HG02970 (cell line): ENCODE measurements around the gene CEP76.

Experiments used
- ATAC-seq: cut with Tn5 transposase; IDR thresholded peaks from one replicate; pipeline ENCODE4 v1.9.1; 2021; ENCODE audit warnings: mild to moderate bottlenecking, moderate library complexity, moderate number of reproducible peaks; ENCODE audit not compliant: unreplicated experiment, low FRiP score

The CEP76 gene

DNA sequence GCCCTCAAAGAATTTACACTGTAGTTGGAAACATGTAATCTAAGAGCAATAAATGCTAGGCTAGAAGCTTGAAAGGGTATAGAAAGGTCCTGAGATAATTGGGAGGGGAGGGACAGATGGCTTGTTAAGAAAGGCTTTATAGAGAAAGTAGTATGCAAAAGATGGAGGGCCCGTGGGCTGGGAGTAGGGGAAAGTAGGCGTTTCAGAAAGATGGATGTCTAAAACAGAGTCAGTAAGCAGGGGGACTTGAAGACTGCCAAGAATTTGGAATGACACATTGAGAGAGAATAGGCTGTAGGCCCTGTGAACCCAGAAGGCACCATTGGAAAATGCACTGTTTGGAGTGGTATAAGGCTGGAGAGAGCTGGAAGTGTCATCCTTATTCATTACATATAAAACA, 1.1 kb upstream of the CEP76 start:
- ATAC-seq: no peak

DNA sequence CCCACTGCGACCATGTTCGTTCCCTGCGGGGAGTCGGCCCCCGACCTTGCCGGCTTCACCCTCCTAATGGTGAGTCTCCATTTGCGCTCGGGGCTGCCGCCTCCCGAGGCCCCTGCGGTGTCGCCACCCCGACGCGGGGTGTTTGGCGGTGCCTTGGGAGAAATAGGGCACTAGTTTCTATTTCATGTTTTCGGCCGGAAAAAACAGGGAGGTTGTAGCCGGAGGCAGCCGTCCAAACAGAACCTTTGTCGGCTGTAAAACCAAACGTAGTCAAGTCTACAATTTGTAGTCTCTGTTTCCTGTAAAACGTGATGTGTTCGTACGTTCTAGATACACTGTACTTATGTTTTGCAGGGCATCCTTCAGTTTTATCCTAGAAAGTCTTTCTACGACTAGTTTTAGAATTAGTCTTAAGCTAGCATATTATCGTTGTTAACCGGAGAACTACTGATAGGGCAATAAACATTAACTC, 609 bp upstream of the CEP76 start:
- no peak for ATAC-seq

DNA sequence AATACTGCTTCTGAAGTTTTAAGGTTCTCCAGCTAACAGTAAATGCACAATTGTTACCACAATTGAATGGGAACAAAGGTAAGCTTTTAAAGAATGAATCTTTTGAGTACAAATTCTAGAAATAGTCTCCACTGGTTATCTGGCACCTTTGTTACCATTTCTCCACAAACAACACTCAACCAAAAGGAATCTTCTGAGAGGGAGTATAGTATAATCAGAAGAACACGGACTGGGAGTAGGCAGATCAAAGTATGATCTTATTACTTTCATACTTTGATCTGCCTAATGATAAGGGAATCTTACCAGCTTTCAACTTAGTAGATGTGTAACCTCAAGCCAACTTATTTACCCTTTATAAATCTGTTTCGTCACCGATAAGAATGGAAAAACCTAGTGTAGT, 1.4 kb downstream of the CEP76 start:
- ATAC-seq: no peak

DNA sequence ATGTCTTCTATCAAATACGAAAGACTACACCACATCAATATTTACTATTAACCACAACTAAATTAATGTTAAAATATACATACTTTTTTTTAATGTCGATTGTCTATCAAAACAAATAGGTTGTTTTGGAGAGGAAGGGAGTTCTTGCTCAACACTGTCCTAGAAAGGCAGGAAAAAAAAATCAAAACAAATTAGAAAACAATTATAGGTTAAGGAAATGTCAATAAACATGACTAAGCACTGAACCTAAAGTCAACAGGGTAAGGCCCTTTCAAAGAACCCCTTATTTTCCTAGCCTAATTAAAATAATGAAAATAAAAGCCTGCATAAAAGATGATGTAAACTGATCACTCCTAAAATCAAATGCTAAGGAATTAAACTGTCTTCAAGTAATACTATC, 2.8 kb downstream of the CEP76 start:
- ATAC-seq: no peak

DNA sequence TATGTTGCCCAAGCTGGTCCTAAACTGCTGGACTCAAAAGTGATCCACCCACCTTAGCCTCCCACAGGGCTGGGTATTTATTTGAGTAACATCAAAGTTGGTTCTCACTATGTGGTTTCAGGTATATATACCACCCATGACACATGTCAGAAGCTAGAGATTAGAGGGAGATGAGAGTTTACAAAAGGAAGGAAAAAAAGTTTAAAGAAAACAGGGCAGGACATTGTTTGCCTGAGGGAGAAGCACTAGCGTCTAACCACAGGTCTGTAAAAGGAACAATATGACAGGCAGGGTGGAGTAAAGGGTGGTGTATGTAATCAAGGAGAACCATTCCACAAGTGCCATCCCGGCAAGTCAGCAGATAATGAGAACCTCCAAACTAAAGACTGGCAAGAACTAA, 8.5 kb downstream of the CEP76 start:
- no peak for ATAC-seq

DNA sequence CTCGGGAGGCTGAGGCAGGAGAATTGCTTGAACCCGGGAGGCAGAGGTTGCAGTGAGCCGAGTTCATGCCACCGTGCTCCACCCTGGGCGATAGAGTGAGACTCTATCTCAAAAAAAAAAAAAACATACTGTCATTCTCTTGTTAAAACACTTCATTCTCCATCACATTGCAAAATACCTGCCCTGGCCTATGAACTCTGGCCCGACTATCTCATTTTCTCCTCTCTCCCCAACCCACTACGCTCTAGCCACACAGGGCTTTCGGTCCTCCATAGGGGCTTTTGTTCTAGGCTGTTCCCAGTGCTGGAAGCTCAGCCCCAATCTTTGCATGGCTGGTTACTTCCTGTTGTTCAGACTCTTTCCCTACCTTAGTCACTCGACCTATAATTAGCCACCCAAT, 10.3 kb downstream of the CEP76 start:
- ATAC-seq: no peak

DNA sequence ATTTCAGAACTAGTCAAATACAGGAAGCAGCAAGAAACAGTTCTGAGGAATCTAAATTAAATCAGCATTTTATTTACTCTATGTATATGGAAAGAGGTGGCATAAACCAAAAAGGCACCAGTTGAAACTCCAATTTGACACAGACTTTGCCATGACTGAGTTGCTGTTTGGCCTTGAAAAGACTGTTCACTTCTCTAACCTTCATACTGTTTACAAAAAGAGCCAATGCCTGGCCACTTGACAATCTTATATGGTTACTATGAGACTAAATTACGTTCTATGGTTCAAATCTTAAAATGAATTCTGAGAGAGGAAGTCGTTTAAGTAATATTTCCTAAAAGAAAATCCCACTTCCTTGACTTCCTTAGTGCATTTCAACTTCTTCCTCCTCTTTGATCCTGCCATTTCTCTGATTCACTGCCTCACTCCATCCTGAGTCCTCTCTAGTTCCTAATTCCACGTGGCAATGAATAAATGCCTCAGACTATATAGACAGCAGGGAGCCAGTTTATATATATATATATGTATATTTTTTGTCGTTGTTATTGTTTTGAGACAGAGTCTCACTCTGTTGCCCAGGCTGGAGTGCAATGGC, 13.2 kb downstream of the CEP76 start:
- ATAC-seq: no peak

DNA sequence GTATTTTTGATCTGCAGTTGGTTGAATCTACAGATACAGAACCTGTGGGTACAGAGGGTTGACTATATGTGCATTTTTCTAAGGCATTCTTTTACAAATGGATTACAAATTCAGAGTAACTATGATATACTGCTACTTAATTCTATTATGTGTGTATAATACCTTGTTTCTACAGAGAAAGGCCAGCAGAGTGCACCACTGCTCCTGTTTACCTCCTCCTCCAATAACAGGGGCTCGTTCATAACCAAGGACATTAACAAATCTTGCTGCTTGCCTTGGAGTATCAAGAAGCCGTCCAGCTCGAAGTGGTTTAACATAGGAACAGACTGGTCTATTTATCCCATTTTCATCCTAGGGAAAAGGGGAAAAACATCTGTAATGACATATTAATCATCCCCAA, 16.4 kb downstream of the CEP76 start:
- ATAC-seq: no peak

DNA sequence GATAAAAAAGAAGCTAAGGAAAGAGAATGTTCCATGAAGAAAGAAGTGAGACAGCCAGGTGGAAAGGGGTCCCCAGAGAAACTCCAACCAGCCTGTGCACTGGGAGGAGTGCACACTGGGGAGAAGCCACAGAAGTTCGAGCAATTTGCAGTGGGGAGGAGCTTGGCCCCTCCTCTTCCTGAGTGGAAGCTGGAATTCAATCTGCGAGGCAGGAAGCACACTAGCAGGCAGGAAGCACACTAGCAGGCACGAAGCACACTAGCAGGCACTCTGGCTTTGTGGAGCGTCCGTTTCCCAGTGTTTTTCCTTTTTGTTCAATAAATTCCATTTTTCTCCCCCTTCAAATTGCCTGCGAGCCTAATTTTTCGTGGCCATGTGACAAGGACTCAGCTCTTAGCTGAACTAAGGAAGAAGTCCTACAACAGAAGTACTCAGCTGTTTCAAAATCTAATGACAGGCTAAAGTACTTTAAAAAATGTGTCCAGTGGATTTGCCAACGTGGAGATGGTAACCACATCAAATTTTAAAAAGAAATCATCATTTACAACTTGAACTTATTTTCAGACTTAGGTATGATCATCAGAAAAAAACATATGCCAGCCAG, 23.2 kb downstream of the CEP76 start:
- ATAC-seq: no peak

DNA sequence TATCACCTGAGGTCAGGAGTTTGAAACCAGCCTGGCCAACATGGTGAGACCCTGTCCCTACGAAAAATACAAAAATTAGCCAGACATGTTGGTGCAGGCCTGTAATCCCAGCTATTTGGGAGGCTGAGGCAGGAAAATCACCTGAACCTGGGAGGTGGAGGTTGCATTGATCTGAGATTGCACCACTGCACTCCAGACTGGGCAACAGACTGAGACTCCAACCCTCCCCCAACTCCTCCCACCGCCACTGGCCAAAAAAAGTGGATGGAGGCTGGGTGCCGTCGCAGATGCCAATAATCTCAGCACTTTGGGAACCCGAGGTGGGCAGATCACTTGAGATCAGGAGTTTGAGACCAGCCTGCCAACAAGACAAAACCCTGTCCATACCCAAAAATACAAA, 34.5 kb downstream of the CEP76 start:
- ATAC-seq: no peak

DNA sequence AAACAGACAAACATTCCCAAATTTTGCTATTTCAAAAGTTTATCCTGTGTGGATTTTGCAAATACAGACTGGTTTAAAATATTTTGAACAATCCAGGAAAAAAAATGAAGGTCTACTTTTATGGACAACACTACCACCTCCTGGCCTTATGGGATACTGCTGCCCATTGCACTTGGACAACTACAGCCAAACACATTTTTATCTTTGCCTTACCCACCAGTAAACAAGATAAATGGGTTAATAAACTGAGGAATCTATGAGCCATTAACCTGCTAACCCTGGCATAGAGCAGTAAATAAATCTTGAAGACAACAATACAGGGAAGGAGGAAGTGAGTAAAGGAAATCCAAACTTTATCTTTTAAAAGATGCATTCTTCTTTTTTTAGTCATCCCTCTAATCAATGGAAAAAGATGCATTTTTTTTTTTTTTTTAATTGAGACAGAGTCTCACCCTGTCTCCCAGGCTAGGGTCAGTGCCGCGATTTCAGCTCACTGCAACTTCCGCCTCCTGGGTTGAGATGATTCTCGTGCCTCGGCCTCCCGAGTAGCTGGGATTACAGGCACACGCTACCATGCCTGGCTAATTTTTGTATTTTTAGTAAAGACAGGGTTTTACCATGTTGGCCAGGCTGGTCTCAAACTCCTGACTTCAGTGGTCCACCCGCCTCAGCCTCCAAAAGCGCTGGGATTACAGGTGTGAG, 42.5 kb downstream of the CEP76 start:
- no peak for ATAC-seq

DNA sequence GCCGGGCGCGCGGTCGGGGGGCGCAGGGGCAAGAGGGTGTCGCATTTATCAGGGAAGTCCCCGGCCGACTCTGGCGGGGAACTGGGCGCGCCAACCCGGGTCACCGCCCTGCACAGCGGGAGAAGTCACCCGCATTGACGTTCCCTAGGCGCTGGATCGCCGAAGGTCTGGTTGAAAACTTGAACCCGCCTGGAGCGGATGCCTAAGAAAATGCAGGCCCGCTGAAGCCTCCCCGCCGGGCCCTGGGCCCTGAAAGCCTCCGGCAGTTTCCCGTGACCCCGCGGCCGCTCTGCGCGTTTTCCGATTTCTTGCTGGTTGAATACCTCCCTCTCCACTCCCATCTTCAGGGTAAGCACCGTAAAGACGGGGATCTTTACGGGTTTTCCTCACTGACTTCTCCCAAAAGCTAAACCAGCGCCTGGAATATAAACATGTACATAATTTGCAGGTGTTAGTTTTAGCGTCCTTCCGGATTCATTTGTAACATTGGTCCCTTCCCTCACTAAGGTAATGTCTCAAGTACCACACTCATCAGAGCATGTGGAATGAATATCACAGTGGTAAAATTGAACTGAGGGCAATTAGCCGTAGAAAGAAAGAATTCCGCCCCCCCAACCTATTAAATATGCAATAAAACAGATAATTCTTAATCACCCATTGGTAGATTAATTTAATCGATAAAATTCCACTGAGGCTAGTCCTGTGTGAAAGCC, 43.9 kb downstream of the CEP76 start:
- no peak for ATAC-seq

DNA sequence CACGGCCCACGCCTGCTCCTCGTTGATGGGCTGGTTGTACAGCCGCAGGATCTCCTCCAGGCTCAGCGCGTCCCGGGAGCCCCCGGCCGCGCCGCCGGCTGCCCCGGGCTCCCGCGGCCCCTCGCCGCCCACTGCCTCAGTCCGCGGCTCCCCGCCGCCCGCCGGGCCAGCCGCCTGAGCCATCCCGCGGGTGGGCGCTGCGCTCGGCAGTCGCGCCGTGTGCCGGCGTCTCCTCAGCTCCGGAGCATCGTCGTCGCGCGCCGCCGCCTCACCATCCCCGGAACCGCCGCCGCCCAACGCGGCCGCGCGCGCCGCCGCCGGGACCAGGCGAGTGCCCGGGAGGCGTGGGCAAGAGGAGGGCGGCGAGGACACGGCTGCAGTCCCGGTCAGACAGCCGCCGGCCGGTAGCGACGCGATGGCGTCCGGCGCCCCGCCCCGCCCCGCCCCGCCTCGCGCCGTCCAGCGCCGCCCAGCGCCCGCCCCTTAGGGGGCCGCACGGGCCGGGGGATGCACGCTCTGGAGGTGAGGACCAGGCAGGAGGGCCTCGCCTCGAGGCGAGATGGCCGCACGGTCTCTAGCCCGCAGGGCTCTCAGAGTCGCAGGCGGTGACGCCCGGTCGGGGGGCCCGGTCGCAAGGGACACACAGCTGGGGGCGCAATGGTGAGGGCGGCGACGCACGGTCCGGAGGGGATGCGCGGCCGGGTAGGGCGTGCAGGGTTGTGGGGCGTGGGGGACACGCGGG, 44.7 kb downstream of the CEP76 start, which contains the start of gene SPIRE1:
Gene SPIRE1 (minus strand): TSS at position 424 of the 742 bp plus-strand sequence. CDS start 241 bp downstream, at position 183.
- ATAC-seq: peak; percentile 72

DNA sequence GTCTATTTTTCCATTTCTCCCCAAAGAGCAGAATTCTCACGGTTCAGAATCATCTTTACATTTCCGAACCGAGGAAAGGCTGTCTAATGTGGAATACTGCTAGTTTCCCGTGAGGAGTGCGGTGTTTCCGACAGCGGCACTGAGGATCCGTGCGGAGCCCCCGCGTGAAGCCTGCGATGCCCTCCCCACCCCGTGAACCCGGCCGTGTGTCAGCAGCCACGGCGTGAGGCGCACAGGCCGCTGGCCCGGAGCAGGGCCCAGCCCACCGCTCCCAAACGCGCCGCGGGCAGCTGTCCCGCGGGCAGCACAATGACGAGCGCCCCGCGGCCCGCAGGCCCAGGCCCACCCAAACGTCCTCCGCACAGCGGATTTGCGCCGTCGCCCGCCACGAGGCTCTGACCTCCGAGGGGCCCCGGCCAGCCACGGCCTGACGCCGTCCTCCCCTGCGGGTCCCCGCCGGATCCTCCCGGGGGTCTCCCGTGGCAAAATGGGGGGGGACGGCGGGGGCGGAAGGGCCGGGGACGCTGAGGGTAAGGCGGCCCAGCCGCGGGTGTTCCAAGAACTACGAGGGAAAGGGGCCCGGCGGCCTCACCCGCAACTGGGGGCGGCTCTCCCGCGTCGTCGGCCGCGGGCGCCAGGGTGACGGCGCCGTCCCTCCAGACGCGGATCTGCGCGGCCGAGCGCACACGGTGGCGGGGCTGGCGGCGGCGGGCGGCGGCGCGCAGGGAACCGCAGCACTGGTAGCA, 45.4 kb downstream of the CEP76 start:
- peak; percentile 19 for ATAC-seq

DNA sequence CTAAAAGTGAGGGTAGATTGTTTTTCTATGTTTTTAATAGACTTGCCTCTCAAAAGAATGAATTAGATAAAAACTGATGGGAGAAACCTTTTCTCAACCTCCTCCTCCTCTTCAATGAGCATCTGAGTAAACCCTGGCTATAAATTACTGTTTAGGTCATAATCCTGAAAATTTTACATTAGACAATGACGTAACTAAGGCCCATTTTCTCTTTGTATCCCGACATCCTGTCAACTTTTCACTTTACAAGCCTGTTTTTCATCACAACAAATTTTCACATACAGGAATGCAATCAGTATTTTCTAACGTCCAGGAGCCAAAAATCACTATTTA, 46.0 kb downstream of the CEP76 start:
- ATAC-seq: no peak

DNA sequence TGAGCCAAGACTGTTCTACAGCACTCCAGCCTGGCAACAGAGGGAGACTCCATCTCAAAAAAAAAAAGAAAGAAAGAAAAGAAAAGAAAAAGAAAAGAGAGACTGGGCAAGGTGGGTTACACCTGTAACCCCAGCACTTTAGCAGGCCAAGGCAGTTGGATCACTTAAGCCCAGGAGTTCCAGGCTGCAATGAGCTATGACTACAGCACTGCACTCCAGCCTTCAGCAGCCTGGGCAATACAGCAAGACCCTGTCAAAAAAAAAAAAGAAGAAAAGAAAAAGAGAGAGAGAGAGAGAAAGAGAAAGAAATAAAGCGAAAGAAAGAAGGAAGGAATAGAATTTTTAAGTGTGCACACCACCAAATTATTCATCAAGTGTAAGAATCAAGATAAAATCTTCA, 47.6 kb downstream of the CEP76 start:
- no peak for ATAC-seq

DNA sequence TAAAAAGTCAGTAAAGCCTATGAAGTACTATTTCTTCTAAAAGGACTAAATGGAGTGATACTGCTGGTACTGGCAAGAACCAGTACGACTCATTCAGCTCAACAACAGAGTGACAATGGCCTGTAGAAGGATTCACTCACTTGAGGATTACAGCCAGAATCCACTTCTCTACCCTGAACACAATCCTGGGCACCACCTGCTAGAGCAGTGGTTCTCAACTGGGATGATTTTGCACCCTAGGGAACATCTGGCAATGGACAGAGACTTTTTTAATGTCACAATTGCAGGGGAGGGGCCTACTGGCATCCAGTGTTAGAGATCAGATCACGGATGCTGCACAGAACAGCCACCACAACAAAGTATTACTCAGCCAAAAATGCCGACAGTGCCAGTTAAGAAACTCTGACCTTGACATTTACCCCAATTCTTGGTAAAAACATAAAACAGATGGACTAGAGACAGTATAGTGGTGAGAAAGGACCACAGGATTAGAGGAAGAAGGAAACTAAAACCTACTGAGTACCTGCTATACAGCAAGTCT, 49.6 kb downstream of the CEP76 start:
- ATAC-seq: no peak

DNA sequence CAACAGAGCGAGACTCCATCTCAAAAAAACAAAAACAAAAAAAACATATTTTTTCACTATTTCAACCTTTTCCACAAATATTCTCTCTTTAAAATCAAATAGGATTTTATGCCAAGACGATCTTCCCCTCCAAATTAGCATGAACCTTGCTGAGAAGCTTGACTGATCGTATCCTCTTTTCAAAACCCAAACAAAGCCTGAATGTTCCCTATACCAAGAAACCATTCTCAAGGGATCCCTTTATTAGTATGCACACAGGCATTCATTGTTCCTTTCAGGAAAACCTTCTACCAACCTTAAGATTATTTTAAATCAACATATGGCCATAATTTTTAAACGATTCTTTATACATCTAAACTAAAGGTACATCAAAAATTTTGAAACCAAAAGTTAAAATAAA, 50.9 kb downstream of the CEP76 start:
- no peak for ATAC-seq

DNA sequence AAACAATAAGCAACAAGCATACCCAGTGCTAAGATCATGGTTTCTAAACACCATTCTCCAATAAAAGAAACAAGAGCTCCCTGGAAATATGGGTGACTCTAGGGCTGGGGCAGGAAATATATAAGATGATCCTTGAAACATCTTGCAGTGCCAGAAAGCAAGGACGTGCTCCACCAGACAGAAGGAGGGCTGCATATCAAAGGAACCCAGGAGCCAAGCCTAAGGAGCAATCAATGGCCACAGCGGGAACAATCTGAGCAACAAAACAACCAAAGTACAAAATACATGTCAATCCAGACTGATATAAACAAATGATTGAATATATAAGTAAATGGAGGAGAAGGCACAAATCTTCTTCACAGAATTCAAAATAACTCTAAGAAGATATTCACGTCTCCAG, 54.8 kb downstream of the CEP76 start:
- ATAC-seq: no peak

DNA sequence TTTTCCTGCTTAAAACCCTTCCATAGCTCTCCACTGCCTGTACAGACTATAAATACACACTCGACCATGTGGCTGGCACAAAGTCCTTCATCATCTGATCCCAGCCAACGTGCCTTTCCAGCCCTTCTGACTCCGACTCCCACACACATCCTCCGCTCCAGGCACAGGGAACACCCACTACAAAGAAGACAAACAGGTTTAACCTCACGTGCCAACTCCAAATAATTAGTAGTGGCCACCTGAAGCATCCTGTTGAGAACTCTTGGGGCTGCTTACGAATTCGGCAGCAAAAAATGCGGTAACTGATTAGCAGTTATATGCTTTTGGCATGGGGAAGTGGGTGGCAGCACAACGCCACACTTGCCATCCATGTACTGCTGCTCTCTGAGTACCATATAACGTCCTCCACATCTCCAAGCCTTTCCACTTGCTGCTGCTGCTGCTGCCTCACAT, 56.7 kb downstream of the CEP76 start:
- no peak for ATAC-seq
